IPS-15b (cell line): ENCODE data around the gene MVB12B.
"Not testable (repeated sequence)": the region's sequence is repeated elsewhere in the genome, so short reads cannot be mapped to it uniquely, and the experiment has no call there.

Experiments used
- H3K27me3 ChIP-seq: one replicate; pipeline ENCODE4 v1.6.1; 2013; ENCODE audit warnings: low read length; ENCODE audit not compliant: control insufficient read depth, insufficient read depth
- H3K36me3 ChIP-seq: one replicate; pipeline ENCODE4 v1.6.1; 2013; ENCODE audit warnings: low read length; ENCODE audit not compliant: control insufficient read depth, insufficient read depth
- H3K4me1 ChIP-seq: one replicate; pipeline ENCODE4 v1.6.1; 2013; ENCODE audit warnings: mild to moderate bottlenecking, low read length; ENCODE audit not compliant: control insufficient read depth, insufficient read depth
- H3K4me3 ChIP-seq: one replicate; pipeline ENCODE4 v1.5.1; 2013; ENCODE audit warnings: low read depth, low read length
- H3K9ac ChIP-seq: one replicate; pipeline ENCODE4 v1.6.1; 2013; ENCODE audit warnings: low read depth, mild to moderate bottlenecking, low read length
- H3K9me3 ChIP-seq: one replicate; pipeline ENCODE4 v1.6.1; 2013; ENCODE audit warnings: mild to moderate bottlenecking, low read length; ENCODE audit not compliant: control insufficient read depth, insufficient read depth

MVB12B gene

GRCh38 chr9:126550891-126551351 is 224.3 kb downstream of the MVB12B start:
- Histone ChIP-seq H3K4me1 (no peaks in the 10 kb centered on the region), H3K4me3 (no peak overlapping the region), H3K36me3 (no peaks in the 10 kb centered on the region), H3K9ac (no peak overlapping the region), H3K9me3 (no peaks in the 10 kb centered on the region), H3K27me3 (no peaks in the 10 kb centered on the region)

- Histone ChIP-seq H3K4me3 (no peak overlapping the region), H3K36me3 (no peaks in the 10 kb centered on the region), H3K27me3 (no peaks in the 10 kb centered on the region), H3K9ac (no peak overlapping the region), H3K4me1 (no peaks in the 10 kb centered on the region), H3K9me3 (no peaks in the 10 kb centered on the region)
Measured at GRCh38 chr9:126551812-126552211, 225.2 kb downstream of the MVB12B start.

GRCh38 chr9:126554292-126554691 is 227.7 kb downstream of the MVB12B start:
- peaks cover 5% of the 10 kb centered on the region for H3K27me3 ChIP-seq
- H3K4me3 ChIP-seq, result no peak overlapping the region
- H3K4me1 ChIP-seq, result no peaks in the 10 kb centered on the region
- no peaks in the 10 kb centered on the region for H3K36me3 ChIP-seq
- no peak overlapping the region for H3K9ac ChIP-seq
- H3K9me3 ChIP-seq, result no peaks in the 10 kb centered on the region

- not testable (repeated sequence) for H3K4me1 ChIP-seq, H3K36me3 ChIP-seq, H3K27me3 ChIP-seq, H3K9ac ChIP-seq, H3K9me3 ChIP-seq, H3K4me3 ChIP-seq
Measured at GRCh38 chr9:126555421-126555820, 228.8 kb downstream of the MVB12B start.
